Stromal cell of bone marrow (primary cell): Measurements from ENCODE around the gene CDH2.

ENCODE experiments used
- DNase-seq: peaks from one replicate; pipeline ENCODE4 v3.0.0-alpha.2; 2012; ENCODE audit warnings: low read depth

CDH2 gene

GRCh38 chr18:28040716-28041115 lies 136.2 kb downstream of the CDH2 start:
- DNase-seq = no peak

- DNase-seq = no peak
Measured at GRCh38 chr18:28040211-28040610, 136.7 kb downstream of the CDH2 start.

GRCh38 chr18:28039691-28040090 lies 137.2 kb downstream of the CDH2 start:
- no peak for DNase-seq

GRCh38 chr18:28039078-28039477 lies 137.9 kb downstream of the CDH2 start:
- DNase-seq = no peak

- DNase-seq = peak; percentile 2
Measured at GRCh38 chr18:28036488-28036887, 140.4 kb downstream of the CDH2 start.

- DNase-seq = no peak
Measured at GRCh38 chr18:28034567-28034966, 142.4 kb downstream of the CDH2 start.

GRCh38 chr18:28032177-28032576 lies 144.8 kb downstream of the CDH2 start:
- DNase-seq = no peak

GRCh38 chr18:28030458-28030857 lies 146.5 kb downstream of the CDH2 start:
- no peak for DNase-seq

GRCh38 chr18:28027755-28028154 lies 149.2 kb downstream of the CDH2 start:
- DNase-seq = no peak

- no peak for DNase-seq
Measured at GRCh38 chr18:28019425-28020108, 157.4 kb downstream of the CDH2 start.

GRCh38 chr18:28018351-28018750 lies 158.6 kb downstream of the CDH2 start:
- no peak for DNase-seq

GRCh38 chr18:28015671-28016070 lies 161.3 kb downstream of the CDH2 start:
- no peak for DNase-seq

- DNase-seq = no peak
Measured at GRCh38 chr18:28013066-28013465, 163.9 kb downstream of the CDH2 start.

- DNase-seq = no peak
Measured at GRCh38 chr18:28012336-28012735, 164.6 kb downstream of the CDH2 start.

GRCh38 chr18:28009589-28009988 lies 167.3 kb downstream of the CDH2 start:
- no peak for DNase-seq

- DNase-seq = no peak
Measured at GRCh38 chr18:28007841-28008240, 169.1 kb downstream of the CDH2 start.

- no peak for DNase-seq
Measured at GRCh38 chr18:28005164-28005563, 171.8 kb downstream of the CDH2 start.

- peak; percentile 8 for DNase-seq
Measured at GRCh38 chr18:28004606-28005005, 172.3 kb downstream of the CDH2 start.

GRCh38 chr18:28003451-28003850 lies 173.5 kb downstream of the CDH2 start:
- DNase-seq = peak; percentile 73

- no peak for DNase-seq
Measured at GRCh38 chr18:28002841-28003240, 174.1 kb downstream of the CDH2 start.

- DNase-seq = peak; percentile 20
Measured at GRCh38 chr18:27996801-27997272, 180.1 kb downstream of the CDH2 start.

GRCh38 chr18:27995770-27996502 lies 181.0 kb downstream of the CDH2 start:
- no peak for DNase-seq

GRCh38 chr18:27994571-27994970 lies 182.4 kb downstream of the CDH2 start:
- no peak for DNase-seq

- no peak for DNase-seq
Measured at GRCh38 chr18:27991391-27991790, 185.5 kb downstream of the CDH2 start.
